Body of pancreas (tissue), 4 donors: ENCODE results near the gene CAP1.

ENCODE experiments used
- POLR2A ChIP-seq, 3 donors: fragments of 450-650 bp; IDR thresholded peaks; one replicate each; pipeline ENCODE4 v1.6.1; 2016; ENCODE audit warnings: antibody characterized with exemption in 3 of 3, mild to moderate bottlenecking in 2 of 3
- TF ChIP-seq, protein P1 (sequence below), 7 experiments: fragments of 450-650 bp in 4 of 7; fragments of 200-600 bp in 3 of 7; sonication (generic) in 3 of 7; IDR thresholded peaks; one replicate each; pipeline ENCODE4 v1.5.1; 2016 to 2019; ENCODE audit warnings: antibody characterized with exemption in 7 of 7

DNA sequence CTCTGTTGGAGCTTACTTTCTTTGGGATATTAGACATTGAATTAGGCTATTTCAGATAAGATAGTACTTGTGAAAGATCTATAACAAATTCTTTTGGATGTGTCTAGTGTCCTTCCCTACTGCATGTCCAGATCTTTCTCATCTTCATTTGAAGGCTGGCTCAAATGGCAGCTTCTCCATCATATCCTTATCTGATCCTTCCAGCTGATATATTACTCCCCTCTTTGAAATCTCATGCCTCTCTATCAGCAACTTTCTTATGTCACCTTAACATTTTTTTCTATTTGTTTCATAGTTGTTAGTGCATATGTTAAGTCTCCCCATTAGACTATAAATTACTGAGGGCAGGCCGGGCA, 17.5 kb downstream of the CAP1 start:
- TF ChIP-seq, protein P1, sequence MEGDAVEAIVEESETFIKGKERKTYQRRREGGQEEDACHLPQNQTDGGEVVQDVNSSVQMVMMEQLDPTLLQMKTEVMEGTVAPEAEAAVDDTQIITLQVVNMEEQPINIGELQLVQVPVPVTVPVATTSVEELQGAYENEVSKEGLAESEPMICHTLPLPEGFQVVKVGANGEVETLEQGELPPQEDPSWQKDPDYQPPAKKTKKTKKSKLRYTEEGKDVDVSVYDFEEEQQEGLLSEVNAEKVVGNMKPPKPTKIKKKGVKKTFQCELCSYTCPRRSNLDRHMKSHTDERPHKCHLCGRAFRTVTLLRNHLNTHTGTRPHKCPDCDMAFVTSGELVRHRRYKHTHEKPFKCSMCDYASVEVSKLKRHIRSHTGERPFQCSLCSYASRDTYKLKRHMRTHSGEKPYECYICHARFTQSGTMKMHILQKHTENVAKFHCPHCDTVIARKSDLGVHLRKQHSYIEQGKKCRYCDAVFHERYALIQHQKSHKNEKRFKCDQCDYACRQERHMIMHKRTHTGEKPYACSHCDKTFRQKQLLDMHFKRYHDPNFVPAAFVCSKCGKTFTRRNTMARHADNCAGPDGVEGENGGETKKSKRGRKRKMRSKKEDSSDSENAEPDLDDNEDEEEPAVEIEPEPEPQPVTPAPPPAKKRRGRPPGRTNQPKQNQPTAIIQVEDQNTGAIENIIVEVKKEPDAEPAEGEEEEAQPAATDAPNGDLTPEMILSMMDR (IDR thresholded peaks at IDR 0.05): no peak
- no peak for TF ChIP-seq POLR2A (IDR thresholded peaks at IDR 0.05)
